Measurements from ENCODE around the gene NANOS1. TPM values are rescaled to one million over a fixed set of nuclear protein-coding genes. Genes with fewer than 3 reads are reported as not detected.
"Not testable (repeated sequence)": the region's sequence is repeated elsewhere in the genome, so short reads cannot be mapped to it uniquely, and the experiment has no call there.

Gene NANOS1
- polyA plus RNA-seq, 1 donor: 6.7 TPM

GRCh38 chr10:119006451-119007210, 22.9 kb upstream of the NANOS1 start:
- no peak for DNase-seq (ENCODE audit: low read depth)

GRCh38 chr10:119007211-119007574, 22.3 kb upstream of the NANOS1 start:
- DNase-seq (ENCODE audit: low read depth): no peak

GRCh38 chr10:119020627-119020946, 8.9 kb upstream of the NANOS1 start:
- no peak for DNase-seq (ENCODE audit: low read depth)

GRCh38 chr10:119022846-119023552, 6.5 kb upstream of the NANOS1 start:
- no peak for DNase-seq (ENCODE audit: low read depth)

- no peak for DNase-seq (ENCODE audit: low read depth)
Observed at GRCh38 chr10:119023553-119023868, 6.0 kb upstream of the NANOS1 start.

- DNase-seq (ENCODE audit: low read depth): no peak
Observed at GRCh38 chr10:119024882-119025281, 4.6 kb upstream of the NANOS1 start.

GRCh38 chr10:119025336-119025735, 4.2 kb upstream of the NANOS1 start:
- no peak for DNase-seq (ENCODE audit: low read depth)

- DNase-seq (ENCODE audit: low read depth): no peak
Observed at GRCh38 chr10:119025776-119026175, 3.7 kb upstream of the NANOS1 start.

GRCh38 chr10:119026301-119027110, 3.0 kb upstream of the NANOS1 start:
- DNase-seq (ENCODE audit: low read depth): no peak

- DNase-seq (ENCODE audit: low read depth): not testable (repeated sequence)
Observed at GRCh38 chr10:119028445-119028899, 1.0 kb upstream of the NANOS1 start.

- DNase-seq (ENCODE audit: low read depth): no peak
Observed at GRCh38 chr10:119028900-119029612, 458 bp upstream of the NANOS1 start.

GRCh38 chr10:119030421-119031250, 1.1 kb downstream of the NANOS1 start:
- DNase-seq (ENCODE audit: low read depth): no peak

GRCh38 chr10:119031496-119032059, 2.1 kb downstream of the NANOS1 start:
- DNase-seq (ENCODE audit: low read depth): no peak

GRCh38 chr10:119039161-119039560, 9.6 kb downstream of the NANOS1 start:
- no peak for DNase-seq (ENCODE audit: low read depth)

- DNase-seq (ENCODE audit: low read depth): no peak
Observed at GRCh38 chr10:119041326-119041725, 11.8 kb downstream of the NANOS1 start.

GRCh38 chr10:119042169-119042568, 12.7 kb downstream of the NANOS1 start:
- DNase-seq (ENCODE audit: low read depth): no peak

GRCh38 chr10:119045561-119045960, 16.0 kb downstream of the NANOS1 start:
- no peak for DNase-seq (ENCODE audit: low read depth)

- no peak for DNase-seq (ENCODE audit: low read depth)
Observed at GRCh38 chr10:119049361-119049760, 19.8 kb downstream of the NANOS1 start.

GRCh38 chr10:119049777-119050176, 20.3 kb downstream of the NANOS1 start:
- no peak for DNase-seq (ENCODE audit: low read depth)

- no peak for DNase-seq (ENCODE audit: low read depth)
Observed at GRCh38 chr10:119051775-119052174, 22.3 kb downstream of the NANOS1 start.

- no peak for DNase-seq (ENCODE audit: low read depth)
Observed at GRCh38 chr10:119055472-119055871, 26.0 kb downstream of the NANOS1 start.
